CD14-positive monocyte (primary cell): ENCODE results near the gene RASAL2. TPM values are rescaled to one million over a fixed set of nuclear protein-coding genes. Genes with fewer than 3 reads are reported as not detected.

ENCODE experiments used
- DNase-seq, 3 donors: peaks; one replicate each; pipeline ENCODE4 v3.0.0-alpha.2; 2011 to 2022
- H2AFZ ChIP-seq: 2 replicates; pipeline ENCODE4 v1.6.0; 2012; ENCODE audit warnings: mild to moderate bottlenecking, low read depth, low read length, inconsistent platforms; ENCODE audit not compliant: insufficient read depth, poor library complexity, severe bottlenecking
- H3K27ac ChIP-seq, 2 donors: 1 replicate in 1 of 2; 2 replicates in 1 of 2; pipeline ENCODE4 v1.5.1; 2012 to 2013; ENCODE audit warnings: low read length in 2 of 2, control low read depth in 1 of 2, inconsistent platforms in 1 of 2, low read depth in 1 of 2, mild to moderate bottlenecking in 1 of 2
- H3K27me3 ChIP-seq, 2 donors: one replicate each; pipeline versions ENCODE4 v1.6.0 to v1.6.1; 2011 to 2013; ENCODE audit warnings: low read length in 2 of 2; ENCODE audit not compliant: control insufficient read depth in 2 of 2, insufficient read depth in 2 of 2
- H3K36me3 ChIP-seq, 2 donors: replicated peaks in 1 of 2; 1 replicate in 1 of 2; 2 replicates in 1 of 2; pipeline versions ENCODE4 v1.5.1 to v1.6.1; 2012 to 2013; ENCODE audit warnings: low read length in 2 of 2, control low read depth in 1 of 2, inconsistent platforms in 1 of 2, mild to moderate bottlenecking in 1 of 2; ENCODE audit not compliant: insufficient read depth in 2 of 2, control insufficient read depth in 1 of 2
- H3K4me1 ChIP-seq, 2 donors: 1 replicate in 1 of 2; 2 replicates in 1 of 2; pipeline versions ENCODE4 v1.5.1 to v1.6.1; 2012 to 2013; ENCODE audit warnings: low read length in 2 of 2, control low read depth in 1 of 2, inconsistent platforms in 1 of 2, mild to moderate bottlenecking in 1 of 2, moderate library complexity in 1 of 2; ENCODE audit not compliant: insufficient read depth in 2 of 2, control insufficient read depth in 1 of 2
- H3K4me2 ChIP-seq: replicated peaks from 2 replicates; pipeline ENCODE3; 2012; ENCODE audit warnings: low read length, moderate library complexity, mild to moderate bottlenecking; ENCODE audit not compliant: poor library complexity, severe bottlenecking; ENCODE audit errors: extremely low read depth
- H3K4me3 ChIP-seq, 3 experiments: fragments of 200-600 bp in 1 of 3; sonication (generic) in 1 of 3; replicated peaks in 1 of 3; 1 replicate in 2 of 3; 2 replicates in 1 of 3; pipeline ENCODE4 v1.5.1; 2011 to 2013; ENCODE audit warnings: low read length in 3 of 3, mild to moderate bottlenecking in 3 of 3, control low read depth in 2 of 3, low read depth in 2 of 3, inconsistent platforms in 1 of 3, moderate library complexity in 1 of 3
- H3K79me2 ChIP-seq: 2 replicates; pipeline ENCODE4 v1.6.0; 2012; ENCODE audit warnings: mild to moderate bottlenecking, control low read depth, inconsistent platforms, low read length, moderate library complexity; ENCODE audit not compliant: insufficient read depth
- H3K9ac ChIP-seq: 2 replicates; pipeline ENCODE4 v1.6.0; 2017; ENCODE audit warnings: low read length, mild to moderate bottlenecking; ENCODE audit not compliant: insufficient read depth, poor library complexity, severe bottlenecking
- H3K9me3 ChIP-seq, 2 donors: replicated peaks in 1 of 2; 1 replicate in 1 of 2; 2 replicates in 1 of 2; pipeline versions ENCODE4 v1.5.1 to v1.6.1; 2012 to 2013; ENCODE audit warnings: low read length in 2 of 2, control low read depth in 1 of 2; ENCODE audit not compliant: control insufficient read depth in 1 of 2, insufficient read depth in 1 of 2
- H4K20me1 ChIP-seq: 2 replicates; pipeline ENCODE4 v1.6.0; 2012; ENCODE audit warnings: mild to moderate bottlenecking, low read length, control low read depth, moderate library complexity; ENCODE audit not compliant: insufficient read depth
- H3K27ac Mint-ChIP-seq, 7 donors: one replicate each; pipeline ENCODE4 v1.8.0; 2020; ENCODE audit warnings: mild to moderate bottlenecking in 7 of 7, mixed read lengths in 7 of 7, moderate library complexity in 6 of 7, inconsistent platforms in 2 of 7
- H3K27me3 Mint-ChIP-seq, 3 donors: one replicate each; pipeline ENCODE4 v1.8.0; 2021 to 2022; ENCODE audit warnings: low read depth in 3 of 3, mild to moderate bottlenecking in 3 of 3, mixed read lengths in 3 of 3, moderate library complexity in 3 of 3, inconsistent platforms in 1 of 3
- H3K36me3 Mint-ChIP-seq, 2 donors: one replicate each; pipeline ENCODE4 v1.8.0; 2020; ENCODE audit warnings: mixed read lengths in 2 of 2, inconsistent platforms in 1 of 2, mild to moderate bottlenecking in 1 of 2
- H3K4me1 Mint-ChIP-seq: one replicate; pipeline ENCODE4 v1.8.0; 2020; ENCODE audit warnings: mild to moderate bottlenecking, mixed read lengths
- H3K4me3 Mint-ChIP-seq, 2 donors: one replicate each; pipeline ENCODE4 v1.8.0; 2020; ENCODE audit warnings: mild to moderate bottlenecking in 2 of 2, mixed read lengths in 2 of 2, moderate library complexity in 1 of 2
- H3K9me3 Mint-ChIP-seq, 7 donors: one replicate each; pipeline ENCODE4 v1.8.0; 2020 to 2022; ENCODE audit warnings: mixed read lengths in 7 of 7, mild to moderate bottlenecking in 6 of 7, moderate library complexity in 6 of 7, inconsistent platforms in 2 of 7
- CTCF ChIP-seq: fragments of 200-600 bp; IDR thresholded peaks from one replicate; pipeline ENCODE4 v1.8.0; 2022; ENCODE audit warnings: antibody characterized with exemption, mild to moderate bottlenecking
- WGBS: methylation state at CpG from one replicate; pipeline ENCODE4 v1.1.5; 2013; ENCODE audit warnings: missing lambda C conversion rate; ENCODE audit not compliant: insufficient coverage; 5-methylcytosine and 5-hydroxymethylcytosine counted together
- intact Hi-C, 2 donors: fragments of 100-400 bp; cut with micrococcal nuclease; formaldehyde crosslinking; loops; one replicate each; pipeline versions ENCODE4 v1.15.0 to v1.15.1; 2023
- polyA plus RNA-seq, 3 donors: library from polyadenylated mRNA; depleted of rRNA in 1 of 3; unstranded in 2 of 3; stranded (reverse) in 1 of 3; fragments of 300-500 nt in 2 of 3; fragments of >200 nt in 1 of 3; fragmentation: Illumina TruSeq in 2 of 3; gene quantifications; 1 replicate in 2 of 3; 2 replicates in 1 of 3; pipeline ENCODE4 v1.2.3, GENCODE V29; 2012 to 2021

The RASAL2 gene
- polyA plus RNA-seq, 3 donors: 0.15 to 1.00 (median 0.63) TPM

GRCh38 chr1:178232108-178232507 lies 138.2 kb downstream of the RASAL2 start:
- no peak overlapping the region for H3K4me3 Mint-ChIP-seq
- Histone ChIP-seq H3K4me1 (no peaks in the 10 kb centered on the region), H3K79me2 (no peaks in the 10 kb centered on the region)

GRCh38 chr1:178232949-178233348 lies 139.0 kb downstream of the RASAL2 start:
- Histone ChIP-seq H3K9ac (no peak overlapping the region), H3K4me2 (no peak overlapping the region), H2AFZ (no peak overlapping the region), H4K20me1 (no peaks in the 10 kb centered on the region), H3K27me3 (no peaks in the 10 kb centered on the region), H3K9me3 (no peaks in the 10 kb centered on the region), H3K4me1 (no peaks in the 10 kb centered on the region), H3K27ac (no peak overlapping the region), H3K36me3 (no peaks in the 10 kb centered on the region), H3K4me3 (no peak overlapping the region), H3K79me2 (no peaks in the 10 kb centered on the region)
- intact Hi-C loops: no loop called here
- no peak for DNase-seq
- H3K4me3 Mint-ChIP-seq: no peak overlapping the region
- no peaks in the 10 kb centered on the region for H3K27me3 Mint-ChIP-seq
- H3K9me3 Mint-ChIP-seq: peaks cover 0 to 5% (median 2%) of the 10 kb centered on the region in 7 donors
- no peaks in the 10 kb centered on the region for H3K36me3 Mint-ChIP-seq
- H3K27ac Mint-ChIP-seq: no peak overlapping the region
- WGBS: 100% methylated on average over 1 of the region's 3 CpGs
- no peak for TF ChIP-seq CTCF
- H3K4me1 Mint-ChIP-seq: no peaks in the 10 kb centered on the region

More at GRCh38 chr1:178232108-178232507, 138.2 kb downstream of the RASAL2 start:
- H3K27me3 ChIP-seq: no peaks in the 10 kb centered on the region
- Mint-ChIP-seq H3K27ac (no peak overlapping the region), H3K36me3 (no peaks in the 10 kb centered on the region), H3K9me3 (peaks cover 0 to 5% (median 2%) of the 10 kb centered on the region in 7 donors), H3K27me3 (no peaks in the 10 kb centered on the region), H3K4me1 (no peaks in the 10 kb centered on the region)
- H3K4me3 ChIP-seq: no peak overlapping the region
- no peak for DNase-seq
- intact Hi-C loops: no loop called here
- H3K9ac ChIP-seq: no peak overlapping the region
- no peaks in the 10 kb centered on the region for H3K9me3 ChIP-seq
- H3K36me3 ChIP-seq: no peaks in the 10 kb centered on the region
- H4K20me1 ChIP-seq: no peaks in the 10 kb centered on the region
- H2AFZ ChIP-seq: no peak overlapping the region
- H3K4me2 ChIP-seq: no peak overlapping the region
- H3K27ac ChIP-seq: no peak overlapping the region
- no peak for TF ChIP-seq CTCF
